ENCODE data around the gene CCDC88A.

- TF ChIP-seq CTCF (conservative IDR thresholded peaks at IDR 0.05; ENCODE audit: low read depth, low read length) (no peak), EZH2 (IDR thresholded peaks at IDR 0.05; ENCODE audit: low read length, unreplicated experiment) (no peak), EZH2phosphoT487 (IDR thresholded peaks at IDR 0.05; ENCODE audit: borderline replicate concordance, low read length) (no peak)
Observed at GRCh38 chr2:55421326-55421725, 1.7 kb upstream of the CCDC88A start.
